H1 (cell line): ENCODE data around the gene SELENOS. TPM values are rescaled to one million over a fixed set of nuclear protein-coding genes. Genes with fewer than 3 reads are reported as not detected.

ENCODE experiments used
- CTCF ChIA-PET: fragments of 300-600 bp; sonication (Branson Sonifier 250); formaldehyde crosslinking; loops from one replicate; lab custom pipeline; 2021; ENCODE audit not compliant: partially characterized antibody; lab: Charles Lee
- POLR2A ChIA-PET: fragments of 300-600 bp; sonication (Branson Sonifier 250); formaldehyde crosslinking; loops from one replicate; lab custom pipeline; 2021; ENCODE audit warnings: inconsistent platforms; ENCODE audit not compliant: partially characterized antibody; lab: Charles Lee
- DNase-seq, 2 experiments: peaks; one replicate each; pipeline versions ENCODE4 v3.0.0 to v3.0.0-alpha.2; 2010 to 2022; ENCODE audit warnings: low spot score in 2 of 2, low read depth in 1 of 2, mixed read lengths in 1 of 2
- FAIRE-seq: peaks from 2 replicates; lab custom pipeline; 2011; peaks lifted over from hg19 to GRCh38; lab: Jason Lieb, UNC
- H2AFZ ChIP-seq: 2 replicates; pipeline ENCODE4 v1.8.1; 2012; ENCODE audit warnings: low read length, inconsistent platforms
- H2AK5ac ChIP-seq: 2 replicates; pipeline ENCODE4 v1.6.1; 2013; ENCODE audit warnings: low read depth, low read length
- H2BK120ac ChIP-seq: replicated peaks from 2 replicates; pipeline ENCODE3; 2013; ENCODE audit warnings: low read depth, low read length, inconsistent platforms
- H2BK12ac ChIP-seq: 2 replicates; pipeline ENCODE4 v1.6.1; 2013; ENCODE audit warnings: low read depth, low read length
- H2BK15ac ChIP-seq: 2 replicates; pipeline ENCODE4 v1.6.1; 2013; ENCODE audit warnings: low read length
- H2BK20ac ChIP-seq: 2 replicates; pipeline ENCODE4 v1.6.1; 2013; ENCODE audit warnings: low read length
- H2BK5ac ChIP-seq: 2 replicates; pipeline ENCODE4 v1.6.1; 2013; ENCODE audit warnings: low read depth, low read length
- H3K14ac ChIP-seq: 2 replicates; pipeline ENCODE4 v1.6.1; 2013; ENCODE audit warnings: inconsistent platforms; ENCODE audit not compliant: insufficient read length
- H3K18ac ChIP-seq: 2 replicates; pipeline ENCODE4 v1.6.1; 2013; ENCODE audit warnings: low read length; ENCODE audit errors: extremely low read depth
- H3K23ac ChIP-seq: 2 replicates; pipeline ENCODE4 v1.6.1; 2013; ENCODE audit warnings: inconsistent platforms; ENCODE audit not compliant: insufficient read length
- H3K23me2 ChIP-seq: 2 replicates; pipeline ENCODE4 v1.6.1; 2013; ENCODE audit warnings: low read depth, low read length
- H3K27ac ChIP-seq: 2 replicates; pipeline ENCODE4 v1.6.1; 2011; ENCODE audit warnings: low read depth, low read length, inconsistent platforms
- H3K27me3 ChIP-seq, 4 experiments: replicated peaks in 1 of 4; 1 replicate in 1 of 4; 2 replicates in 3 of 4; pipeline versions ENCODE4 v1.6.1 to v1.8.1; 2011 to 2013; ENCODE audit warnings: low read length in 3 of 4, mild to moderate bottlenecking in 3 of 4, inconsistent platforms in 2 of 4, mixed read lengths in 2 of 4, moderate library complexity in 1 of 4; ENCODE audit not compliant: control insufficient read depth in 3 of 4, insufficient read depth in 3 of 4; ENCODE audit errors: extremely low read depth in 1 of 4
- H3K36me3 ChIP-seq, 4 experiments: 2 replicates each; pipeline versions ENCODE4 v1.6.1 to v1.8.1; 2011 to 2013; ENCODE audit warnings: mild to moderate bottlenecking in 4 of 4, low read length in 3 of 4, moderate library complexity in 2 of 4, control low read depth in 1 of 4, inconsistent platforms in 1 of 4; ENCODE audit not compliant: insufficient read depth in 4 of 4, control insufficient read depth in 2 of 4
- H3K4ac ChIP-seq: replicated peaks from 2 replicates; pipeline ENCODE3; 2013; ENCODE audit warnings: low read length, low read depth, mixed read lengths, inconsistent platforms; ENCODE audit not compliant: insufficient read length
- H3K4me1 ChIP-seq, 4 experiments: replicated peaks in 1 of 4; 1 replicate in 1 of 4; 2 replicates in 3 of 4; pipeline versions ENCODE4 v1.6.1 to v1.8.1; 2011 to 2013; ENCODE audit warnings: low read length in 3 of 4, inconsistent platforms in 2 of 4, mixed read lengths in 1 of 4; ENCODE audit not compliant: insufficient read depth in 4 of 4, control insufficient read depth in 3 of 4
- H3K4me2 ChIP-seq, 2 experiments: 2 replicates each; pipeline versions ENCODE4 v1.6.1 to v1.8.1; 2011 to 2013; ENCODE audit warnings: low read depth in 2 of 2, low read length in 2 of 2, control low read depth in 1 of 2, inconsistent platforms in 1 of 2, mild to moderate bottlenecking in 1 of 2; ENCODE audit not compliant: insufficient read depth in 1 of 2
- H3K4me3 ChIP-seq, 4 experiments: fragments of 200-600, 300-600 bp in 1 of 4; sonication (generic), shearing (Covaris generic), sonication (Bioruptor Twin) in 1 of 4; 2 replicates each; pipeline versions ENCODE4 v1.5.1 to v1.8.1; 2011 to 2016; ENCODE audit warnings: low read length in 4 of 4, low read depth in 3 of 4, control low read depth in 2 of 4, inconsistent platforms in 2 of 4, mild to moderate bottlenecking in 2 of 4, mixed read lengths in 1 of 4, moderate library complexity in 1 of 4; ENCODE audit not compliant: insufficient read depth in 2 of 4; ENCODE audit errors: extremely low read depth in 1 of 4
- H3K56ac ChIP-seq: replicated peaks from 2 replicates; pipeline ENCODE3; 2013; ENCODE audit warnings: low read depth, mild to moderate bottlenecking, mixed read lengths, low read length, inconsistent platforms; ENCODE audit not compliant: insufficient read length
- H3K79me1 ChIP-seq: 2 replicates; pipeline ENCODE4 v1.6.1; 2013; ENCODE audit warnings: low read depth, low read length, control low read depth
- H3K79me2 ChIP-seq, 2 experiments: 2 replicates each; pipeline versions ENCODE4 v1.6.1 to v1.8.1; 2012 to 2013; ENCODE audit warnings: low read length in 2 of 2, mild to moderate bottlenecking in 2 of 2, inconsistent platforms in 1 of 2; ENCODE audit not compliant: insufficient read depth in 2 of 2, control insufficient read depth in 1 of 2
- H3K9ac ChIP-seq, 4 experiments: replicated peaks in 1 of 4; 1 replicate in 1 of 4; 2 replicates in 3 of 4; pipeline versions ENCODE4 v1.6.1 to v1.8.1; 2011 to 2013; ENCODE audit warnings: low read depth in 3 of 4, low read length in 3 of 4, control low read depth in 2 of 4, mild to moderate bottlenecking in 2 of 4, moderate library complexity in 2 of 4, inconsistent platforms in 1 of 4; ENCODE audit errors: extremely low read depth in 1 of 4
- H3K9me3 ChIP-seq, 2 experiments: 2 replicates each; pipeline versions ENCODE4 v1.6.1 to v1.8.1; 2012 to 2013; ENCODE audit warnings: mild to moderate bottlenecking in 2 of 2, moderate library complexity in 2 of 2, control low read depth in 1 of 2, inconsistent platforms in 1 of 2, low read depth in 1 of 2, low read length in 1 of 2, mixed read lengths in 1 of 2; ENCODE audit not compliant: insufficient read depth in 2 of 2
- H4K20me1 ChIP-seq, 2 experiments: replicated peaks in 1 of 2; 2 replicates each; pipeline versions ENCODE3 to v1.8.1; 2011 to 2013; ENCODE audit warnings: inconsistent platforms in 2 of 2, low read length in 2 of 2, mild to moderate bottlenecking in 1 of 2; ENCODE audit not compliant: insufficient read depth in 2 of 2, control insufficient read depth in 1 of 2
- H4K5ac ChIP-seq: 2 replicates; pipeline ENCODE4 v1.6.1; 2013; ENCODE audit warnings: low read length, low read depth, mixed read lengths, inconsistent platforms; ENCODE audit not compliant: insufficient read length
- H4K8ac ChIP-seq: 2 replicates; pipeline ENCODE4 v1.8.0; 2013; ENCODE audit warnings: mild to moderate bottlenecking, moderate library complexity, low read length, inconsistent platforms; ENCODE audit not compliant: insufficient read depth; ENCODE audit errors: extremely low read depth
- H4K91ac ChIP-seq: replicated peaks from 2 replicates; pipeline ENCODE3; 2013; ENCODE audit warnings: low read length, mixed read lengths, inconsistent platforms; ENCODE audit not compliant: insufficient read length
- SP2 ChIP-seq: IDR thresholded peaks from 2 replicates; pipeline ENCODE4 v1.6.1; 2012; ENCODE audit warnings: mild to moderate bottlenecking, low read length, inconsistent platforms
- whole genome bisulfite sequencing, 2 experiments: shearing (Covaris generic) in 1 of 2; methylation state at CpG; one replicate each; pipeline versions ENCODE4 v1.1.6 to v1.1.7; 2013 to 2015; ENCODE audit warnings: low lambda C conversion rate in 2 of 2, mixed read lengths in 2 of 2, inconsistent platforms in 1 of 2, low coverage in 1 of 2, missing lambda C conversion rate in 1 of 2; ENCODE audit not compliant: insufficient replicate concordance in 2 of 2, insufficient coverage in 1 of 2, insufficient read length in 1 of 2; ENCODE audit errors: extremely low coverage in 1 of 2, missing lambda C conversion rate in 1 of 2; 5-methylcytosine and 5-hydroxymethylcytosine counted together
- polyA plus RNA-seq, 7 experiments: library from polyadenylated mRNA; depleted of rRNA in 3 of 7; stranded (reverse) in 5 of 7; unstranded in 2 of 7; fragments of >200 nt in 5 of 7; fragments of 200-250 nt in 2 of 7; gene quantifications; 1 replicate in 5 of 7; 2 replicates in 1 of 7; 4 replicates in 1 of 7; pipeline versions ENCODE4 v1.2.1 to v1.2.3, GENCODE V29; 2011 to 2013; ENCODE audit warnings: missing spikeins in 2 of 7, mixed read lengths in 2 of 7
- total RNA-seq: library from RNA; stranded (reverse); fragmentation: NEBNext Ultra II Directional; extraction: Animal tissue kit (Norgen Biotek cat#: 25700); gene quantifications from 2 replicates; pipeline ENCODE4 v1.2.1, GENCODE V29; 2021
- TF ChIP-seq, protein P1 (sequence below): IDR thresholded peaks from 2 replicates; pipeline ENCODE4 v1.6.1; 2012; ENCODE audit warnings: inconsistent platforms

Gene SELENOS
- total and polyA plus RNA-seq, 2 of the 8 experiments (the other 6 are each of a cell fraction or from before 2014, with no cell fraction given): 45.1 to 46.0 TPM

DNA sequence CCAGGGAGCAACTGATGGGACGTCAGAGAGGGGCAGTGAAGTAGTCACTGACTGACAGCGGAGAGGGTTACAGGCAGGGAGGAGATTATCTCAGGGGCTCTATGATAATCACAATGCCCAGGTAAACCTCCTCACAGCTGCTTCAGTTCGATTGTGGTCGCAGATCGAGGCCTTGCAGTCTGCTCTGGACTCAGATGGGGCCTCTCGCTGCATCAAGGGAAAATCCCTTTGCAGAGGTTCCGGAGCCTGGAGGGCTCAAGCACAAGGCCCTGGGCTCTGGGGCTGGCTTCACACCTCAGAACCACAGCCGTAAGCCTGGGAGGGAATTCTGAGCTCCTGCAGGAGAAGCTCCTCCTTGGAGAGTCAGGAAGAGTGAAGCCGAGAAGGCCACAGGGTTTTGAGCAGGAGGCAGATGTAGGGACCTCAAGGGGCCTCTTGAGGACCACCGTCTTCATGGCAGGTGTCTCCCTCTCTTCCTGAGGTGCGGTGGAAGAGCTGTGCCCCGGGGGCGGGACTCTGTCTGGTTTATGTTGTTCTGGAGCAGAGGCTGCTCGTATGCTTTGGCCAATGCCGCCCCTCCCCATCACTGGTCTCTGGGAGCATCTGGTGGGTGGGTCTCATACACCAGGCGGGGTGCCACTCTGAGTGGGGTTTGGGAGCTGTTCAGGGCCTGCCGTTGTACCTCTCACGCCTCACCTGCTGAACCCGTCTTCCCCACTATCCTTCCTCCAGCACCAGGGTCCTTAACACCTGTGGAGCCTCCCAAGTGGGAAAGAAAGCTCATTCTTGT lies 37.2 kb upstream of the SELENOS start:
- DNase-seq: no peak
- Histone ChIP-seq H2AK5ac (no peak overlapping the region), H3K14ac (no peak overlapping the region), H4K5ac (no peak overlapping the region), H3K9ac (no peak overlapping the region), H2BK15ac (no peak overlapping the region), H2BK12ac (no peak overlapping the region), H2BK20ac (no peak overlapping the region), H2AFZ (no peak overlapping the region), H3K23ac (no peak overlapping the region), H3K27ac (no peak overlapping the region), H3K36me3 (no peaks in the 10 kb centered on the region)
- no peak for FAIRE-seq
- no peak for TF ChIP-seq SP2
- TF ChIP-seq, protein P1, sequence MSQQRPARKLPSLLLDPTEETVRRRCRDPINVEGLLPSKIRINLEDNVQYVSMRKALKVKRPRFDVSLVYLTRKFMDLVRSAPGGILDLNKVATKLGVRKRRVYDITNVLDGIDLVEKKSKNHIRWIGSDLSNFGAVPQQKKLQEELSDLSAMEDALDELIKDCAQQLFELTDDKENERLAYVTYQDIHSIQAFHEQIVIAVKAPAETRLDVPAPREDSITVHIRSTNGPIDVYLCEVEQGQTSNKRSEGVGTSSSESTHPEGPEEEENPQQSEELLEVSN: 0 out of 2 replicates have a peak, but pooled peaks have one; percentile 21
- TF ChIP-seq, all 59 proteins: peak for 1
- Histone ChIP-seq H3K79me2 (no peaks in the 10 kb centered on the region), H4K91ac (no peak overlapping the region), H3K79me1 (no peaks in the 10 kb centered on the region), H4K8ac (no peak overlapping the region), H3K9me3 (no peaks in the 10 kb centered on the region), H3K4ac (no peak overlapping the region), H2BK120ac (no peak overlapping the region), H3K23me2 (no peaks in the 10 kb centered on the region), H3K27me3 (no peaks in the 10 kb centered on the region), H4K20me1 (no peaks in the 10 kb centered on the region), H3K18ac (no peak overlapping the region), H3K4me1 (peaks cover 0 to 5% (median 0%) of the 10 kb centered on the region in 4 experiments; a peak in 1 of 7 replicates), H3K56ac (no peak overlapping the region), H2BK5ac (no peak overlapping the region), H3K4me3 (no peak overlapping the region), H3K4me2 (no peak overlapping the region)
- WGBS, 2 experiments: 85% methylated on average over 14 of the region's 19 CpGs; no CpG with 5 or more reads in 1 of the 2 experiments
- CTCF ChIA-PET: interaction anchor here (0.7 to 8.6 kb wide), 8 partner anchors 9 to 327 kb away, joined by 3 to 94 read pairs (median 6); no protein-coding TSS in a partner anchor
- POLR2A ChIA-PET: no interaction called here
